Head of caudate nucleus (tissue), 42 donors: ENCODE measurements around the gene SMPDL3B.
A peak's percentile ranks its signal among the peaks of the same experiment; 100 is the strongest.

Experiments
- DNase-seq, 42 donors: peaks; one replicate each; pipeline versions ENCODE4 v3.0.0 to v3.0.0-alpha.2; 2020 to 2021; ENCODE audit warnings: mixed read lengths in 7 of 42
- intact Hi-C: fragments of 100-400 bp; cut with DNase I; formaldehyde crosslinking; loops from one replicate; pipeline ENCODE4 v1.15.0; 2022

The SMPDL3B gene

GRCh38 chr1:27934818-27935549 lies at the start of gene SMPDL3B:
TSS of gene SMPDL3B (plus strand) at chr1:27935000. CDS start at chr1:27935184, 184 bp downstream.
- peak in 12 of 42 donors; percentile 7 to 65 (median 22) for DNase-seq
- intact Hi-C loops = no loop called here

- intact Hi-C loops = no loop called here
- no peak for DNase-seq
Measured at GRCh38 chr1:27885114-27885528, 49.7 kb upstream of the SMPDL3B start.

- peak in 1 of 42 donors; percentile 34 for DNase-seq
- intact Hi-C loops = no loop called here
Measured at GRCh38 chr1:27885621-27886352, 49.0 kb upstream of the SMPDL3B start.

GRCh38 chr1:27886353-27886679 lies 48.5 kb upstream of the SMPDL3B start:
- DNase-seq = no peak
- intact Hi-C loops = no loop called here

GRCh38 chr1:27886744-27887143 lies 48.1 kb upstream of the SMPDL3B start:
- intact Hi-C loops = no loop called here
- no peak for DNase-seq

- peak in 1 of 42 donors; percentile 41 for DNase-seq
- intact Hi-C loops = no loop called here
Measured at GRCh38 chr1:27887215-27888021, 47.4 kb upstream of the SMPDL3B start.

GRCh38 chr1:27889506-27889905 lies 45.3 kb upstream of the SMPDL3B start:
- DNase-seq = peak in 1 of 42 donors; percentile 41
- intact Hi-C loops = no loop called here

GRCh38 chr1:27891196-27891889 lies 43.5 kb upstream of the SMPDL3B start:
- peak in 7 of 42 donors; percentile 8 to 44 (median 31) for DNase-seq
- intact Hi-C loops = no loop called here

- intact Hi-C loops = no loop called here
- DNase-seq = no peak
Measured at GRCh38 chr1:27894521-27894920, 40.3 kb upstream of the SMPDL3B start.

GRCh38 chr1:27906759-27907158 lies 28.0 kb upstream of the SMPDL3B start:
- DNase-seq = peak in 10 of 42 donors; percentile 18 to 65 (median 41)
- intact Hi-C loops = no loop called here

- intact Hi-C loops = no loop called here
- DNase-seq = no peak
Measured at GRCh38 chr1:27912429-27912828, 22.4 kb upstream of the SMPDL3B start.

GRCh38 chr1:27915082-27915575 lies 19.7 kb upstream of the SMPDL3B start:
- no peak for DNase-seq
- intact Hi-C loops = no loop called here

GRCh38 chr1:27922272-27922671 lies 12.5 kb upstream of the SMPDL3B start:
- intact Hi-C loops = no loop called here
- DNase-seq = no peak

- intact Hi-C loops = no loop called here
- no peak for DNase-seq
Measured at GRCh38 chr1:27928216-27928954, 6.4 kb upstream of the SMPDL3B start.

GRCh38 chr1:27931184-27931583 lies 3.6 kb upstream of the SMPDL3B start:
- peak in 1 of 42 donors; percentile 9 for DNase-seq
- intact Hi-C loops = no loop called here

GRCh38 chr1:27931759-27932158 lies 3.0 kb upstream of the SMPDL3B start:
- DNase-seq = no peak
- intact Hi-C loops = no loop called here

GRCh38 chr1:27935721-27936120 lies 921 bp downstream of the SMPDL3B start:
- no peak for DNase-seq
- intact Hi-C loops = no loop called here

- no peak for DNase-seq
- intact Hi-C loops = no loop called here
Measured at GRCh38 chr1:27936370-27936769, 1.6 kb downstream of the SMPDL3B start.

- DNase-seq = no peak
- intact Hi-C loops = no loop called here
Measured at GRCh38 chr1:27937524-27937836, 2.7 kb downstream of the SMPDL3B start.
